Left colon (tissue), 2 donors: Measurements from ENCODE around the gene ARHGAP10. TPM values are rescaled to one million over a fixed set of nuclear protein-coding genes. Genes with fewer than 3 reads are reported as not detected.
"Not testable (repeated sequence)": the region's sequence is repeated elsewhere in the genome, so short reads cannot be mapped to it uniquely, and the experiment has no call there.

Experiments
- ATAC-seq: fragments of 200-7000 bp; cut with Tn5 transposase; one replicate; pipeline ENCODE4 v1.9.1; 2020; ENCODE audit warnings: mild to moderate bottlenecking, moderate library complexity
- DNase-seq, 2 donors: peaks; one replicate each; pipeline ENCODE4 v3.0.0-alpha.2; 2020
- intact Hi-C, 2 donors: fragments of 100-400 bp; cut with DNase I in 1 of 2; cut with micrococcal nuclease in 1 of 2; formaldehyde crosslinking; loops; one replicate each; pipeline versions ENCODE4 v1.11.2 to v1.14.0; 2022; cut with DNase I, micrococcal nuclease
- total RNA-seq, 2 donors: library from RNA; stranded (reverse); fragmentation: NEBNext Ultra II Directional; extraction: Animal tissue kit (Norgen Biotek cat#: 25700); gene quantifications; one replicate each; pipeline ENCODE4 v1.2.1, GENCODE V29; 2021
- donor health status: DM: no; HTN: no; CAD: no.
- donor health status: DM: yes; HTN: yes; CAD: no.

Gene ARHGAP10
- total RNA-seq, 2 donors from 2014 or later, result 3.7 to 14.5 TPM

GRCh38 chr4:147786031-147786430 lies 54.1 kb downstream of the ARHGAP10 start:
- no peak for ATAC-seq
- intact Hi-C loops, result no loop called here
- DNase-seq, result no peak

GRCh38 chr4:147786531-147786930 lies 54.6 kb downstream of the ARHGAP10 start:
- intact Hi-C loops, result no loop called here
- ATAC-seq, result no peak
- no peak for DNase-seq

GRCh38 chr4:147787204-147787603 lies 55.3 kb downstream of the ARHGAP10 start:
- intact Hi-C loops, result no loop called here
- DNase-seq (no peak), ATAC-seq (no peak)

DNA sequence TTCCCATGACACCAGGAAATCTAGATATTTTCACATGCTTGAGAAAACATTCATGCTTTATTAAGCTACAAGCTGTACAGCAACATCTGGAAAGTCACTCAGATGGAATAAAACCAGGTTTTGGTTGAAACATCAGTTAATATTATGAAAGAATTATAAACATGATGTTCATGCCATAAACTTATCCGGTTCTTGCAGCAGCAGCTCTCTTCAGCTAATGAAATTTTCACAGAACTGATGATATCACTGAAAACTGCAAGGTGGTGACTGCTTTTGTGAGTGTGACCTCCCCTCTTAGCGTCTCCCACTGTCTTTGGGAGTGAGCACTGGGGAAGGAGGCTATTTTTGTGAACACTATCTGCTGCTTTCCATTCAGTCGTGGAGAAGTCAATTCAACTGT lies 56.9 kb downstream of the ARHGAP10 start:
- intact Hi-C loops, result no loop called here
- no peak for DNase-seq
- no peak for ATAC-seq

DNA sequence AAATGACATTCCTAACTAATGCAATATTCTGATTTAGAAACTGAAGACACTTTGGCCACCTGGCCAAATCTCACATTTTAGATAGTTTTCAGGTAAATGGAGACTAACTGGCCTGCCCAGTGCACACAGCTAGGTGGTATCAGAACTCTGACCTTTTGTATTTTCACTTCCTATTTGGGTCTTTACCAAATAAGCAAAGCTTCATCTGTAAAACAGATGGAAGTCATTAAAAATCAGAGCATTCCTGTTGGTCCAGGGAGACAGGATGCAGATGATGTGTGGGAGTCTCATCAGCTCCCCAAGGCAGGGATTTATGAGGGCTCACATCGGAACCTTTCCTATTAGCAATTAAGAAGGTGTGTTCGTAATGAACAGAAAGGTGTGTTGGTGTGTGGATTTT lies 57.7 kb downstream of the ARHGAP10 start:
- ATAC-seq (no peak), DNase-seq (no peak)
- intact Hi-C loops, result no loop called here

DNA sequence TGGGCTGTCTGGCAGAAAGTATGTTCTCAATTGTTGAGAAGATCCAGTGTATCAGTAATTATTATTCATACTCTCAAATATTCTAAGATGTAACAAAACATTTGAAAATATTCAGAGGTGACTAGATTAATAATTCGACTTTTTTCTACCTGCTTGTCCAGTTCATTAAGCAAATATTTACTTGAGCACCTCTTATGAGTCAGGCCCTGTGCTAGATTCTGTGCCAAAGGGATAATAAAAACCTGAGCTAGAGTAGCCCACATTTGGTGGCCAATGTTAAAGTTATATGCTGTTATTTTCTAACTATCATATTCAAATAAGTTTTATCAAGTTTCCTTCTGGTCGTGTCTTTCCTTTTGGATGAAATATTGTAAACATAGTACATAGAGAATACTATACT lies 58.5 kb downstream of the ARHGAP10 start:
- intact Hi-C loops, result no loop called here
- DNase-seq, result no peak
- ATAC-seq, result no peak

DNA sequence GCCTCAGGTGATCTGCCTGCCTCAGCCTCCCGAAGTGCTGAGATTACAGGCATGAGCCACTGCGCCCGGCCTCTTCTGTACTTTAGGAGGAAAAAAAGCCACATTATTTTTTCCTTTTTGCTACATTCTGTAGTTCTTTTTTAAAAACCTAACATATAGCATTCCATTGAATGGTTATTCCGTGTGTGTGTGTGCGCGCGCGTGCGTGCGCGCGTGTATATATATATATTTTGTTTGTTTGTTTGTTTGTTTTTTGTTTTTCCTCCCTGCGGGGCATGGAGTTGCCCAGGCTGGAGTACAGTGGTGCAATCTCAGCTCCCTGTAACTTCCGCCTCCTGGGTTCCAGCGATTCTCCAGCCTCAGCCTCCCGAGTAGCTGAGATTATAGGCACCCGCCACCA lies 59.5 kb downstream of the ARHGAP10 start:
- ATAC-seq, result no peak
- intact Hi-C loops, result no loop called here
- no peak for DNase-seq

- intact Hi-C loops, result no loop called here
- DNase-seq (no peak), ATAC-seq (no peak)
Observed at GRCh38 chr4:147791865-147792264, 60.0 kb downstream of the ARHGAP10 start.

DNA sequence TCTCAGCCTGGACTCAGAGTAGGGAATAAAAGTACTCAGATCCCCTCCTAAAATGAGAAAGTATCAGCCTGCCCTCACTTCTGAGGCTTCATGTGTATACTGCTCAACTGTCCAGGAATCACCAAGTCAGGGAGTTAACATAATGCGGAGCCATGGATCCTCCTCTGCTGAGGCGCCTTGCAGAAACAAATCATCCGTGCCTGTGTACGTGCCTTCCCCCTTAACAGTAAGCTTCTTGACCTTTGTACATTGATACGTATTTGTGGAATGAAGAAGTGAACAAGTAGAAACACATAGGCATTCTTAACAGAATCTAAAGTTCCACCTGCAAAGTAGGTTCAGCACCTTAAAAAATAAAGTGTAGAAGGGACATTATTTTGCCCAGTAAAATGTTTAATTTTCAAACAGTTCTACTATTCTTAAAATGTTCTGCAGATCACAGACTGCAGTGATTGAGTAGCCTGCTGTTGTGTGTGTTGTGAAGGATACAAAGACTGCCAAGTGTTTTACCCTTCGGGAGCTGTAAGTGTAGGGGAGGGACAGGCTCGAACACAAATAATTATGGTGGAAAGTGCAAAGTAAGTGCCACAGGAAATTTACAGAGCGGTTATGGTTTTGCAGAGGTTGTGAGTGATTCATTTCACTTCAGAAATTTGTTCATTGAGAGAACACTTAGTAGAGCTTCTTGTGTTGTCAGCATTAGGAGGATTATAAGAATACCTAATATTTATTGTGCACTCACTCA lies 61.9 kb downstream of the ARHGAP10 start:
- DNase-seq (no peak), ATAC-seq (no peak)
- intact Hi-C loops, result no loop called here

DNA sequence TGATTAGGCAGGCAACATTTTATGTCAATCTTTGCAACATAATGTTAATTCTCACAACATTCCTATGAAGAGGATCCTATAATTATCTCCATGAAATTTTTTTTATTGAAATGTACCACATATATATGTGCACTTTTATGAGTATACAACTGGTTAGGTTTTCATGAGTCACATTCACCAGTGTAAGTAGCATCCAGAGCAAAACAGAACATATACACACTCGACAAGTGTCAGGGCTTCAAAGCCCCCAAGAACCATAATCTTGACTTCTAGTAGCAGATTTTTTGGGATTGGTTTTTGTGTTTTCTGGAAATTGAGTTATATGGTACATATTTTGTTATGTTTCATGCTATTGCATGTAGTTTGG lies 62.4 kb downstream of the ARHGAP10 start:
- ATAC-seq, result no peak
- intact Hi-C loops, result no loop called here
- no peak for DNase-seq

DNA sequence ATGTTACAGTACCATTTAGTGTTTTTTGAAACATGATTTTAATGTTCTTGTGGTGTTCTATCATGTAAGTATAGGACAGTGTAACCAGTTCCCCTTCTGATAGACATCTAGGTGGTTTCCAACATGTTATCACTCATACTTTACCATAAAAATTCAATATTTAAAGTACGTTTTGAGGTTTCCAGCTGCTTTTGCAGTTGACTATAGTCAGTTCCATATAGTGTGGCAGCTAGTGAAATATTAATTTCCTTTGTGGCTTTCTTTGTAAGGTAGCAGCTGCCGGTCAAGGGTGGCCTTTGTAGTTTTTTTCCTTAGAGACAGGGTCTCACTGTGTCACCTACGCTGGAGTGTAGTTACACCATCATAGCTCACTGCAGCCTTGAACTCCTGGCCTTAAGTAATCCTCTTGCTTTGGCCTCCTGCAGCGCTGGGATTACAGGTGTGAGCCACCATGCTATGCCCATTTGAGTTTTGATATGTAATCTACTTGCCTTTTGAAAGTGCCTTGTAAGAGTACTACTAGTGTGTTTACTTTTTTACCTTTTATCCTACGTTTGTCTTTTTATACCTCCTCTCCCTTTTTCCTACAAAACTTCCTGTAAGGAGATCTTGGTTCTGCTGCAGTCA lies 63.0 kb downstream of the ARHGAP10 start:
- DNase-seq (no peak), ATAC-seq (no peak)
- intact Hi-C loops, result no loop called here

- DNase-seq, ATAC-seq, intact Hi-C loops: not testable (repeated sequence)
Observed at GRCh38 chr4:147799057-147799456, 67.2 kb downstream of the ARHGAP10 start.

- intact Hi-C loops, result no loop called here
- no peak for ATAC-seq
- no peak for DNase-seq
Observed at GRCh38 chr4:147799986-147800555, 68.2 kb downstream of the ARHGAP10 start.

DNA sequence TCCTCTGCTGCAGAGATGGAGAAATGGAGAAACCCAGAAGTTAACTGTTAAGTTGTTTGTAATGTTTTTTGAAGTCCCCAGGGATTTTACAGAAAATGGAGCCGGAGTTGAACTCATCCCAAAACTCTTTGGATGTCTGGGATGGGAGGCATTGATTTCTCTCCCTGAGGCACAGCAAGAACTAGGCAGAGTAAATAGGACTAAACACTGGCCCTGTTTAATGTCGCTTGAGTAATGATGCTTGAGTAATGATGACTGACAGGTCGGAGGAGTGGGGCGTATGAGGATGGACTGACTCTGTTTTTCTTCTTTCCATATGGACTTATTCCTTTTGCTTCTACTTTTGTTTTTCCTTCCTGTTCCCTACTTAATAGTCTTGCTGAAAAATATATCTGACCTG lies 69.9 kb downstream of the ARHGAP10 start:
- no peak for ATAC-seq
- intact Hi-C loops, result no loop called here

GRCh38 chr4:147802346-147802745 lies 70.5 kb downstream of the ARHGAP10 start:
- intact Hi-C loops, result no loop called here
- DNase-seq (no peak), ATAC-seq (no peak)

More for the DNA sequence above, 69.9 kb downstream of the ARHGAP10 start:
- no peak for DNase-seq

GRCh38 chr4:147805946-147806345 lies 74.1 kb downstream of the ARHGAP10 start:
- intact Hi-C loops, result no loop called here
- DNase-seq (no peak), ATAC-seq (no peak)

DNA sequence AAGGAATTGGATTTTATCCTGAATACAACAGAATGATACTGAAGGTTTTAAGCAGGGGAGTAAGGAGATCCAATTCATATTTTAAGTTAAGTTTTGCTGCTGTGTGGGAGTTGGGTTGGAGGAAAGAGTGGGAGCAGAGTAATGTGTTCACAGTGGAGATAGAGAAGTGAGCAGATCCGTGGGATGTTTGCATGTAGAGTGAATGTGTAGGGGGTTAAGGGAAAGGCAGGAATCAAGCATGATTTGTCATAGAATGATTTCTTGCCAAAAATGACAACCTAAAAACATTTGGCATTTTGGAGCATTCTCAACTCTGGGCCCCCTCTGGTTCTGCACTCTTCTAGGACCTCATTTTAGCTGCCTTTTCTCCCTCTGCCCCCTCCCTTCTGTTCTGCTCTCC lies 76.6 kb downstream of the ARHGAP10 start:
- intact Hi-C loops, result no loop called here
- DNase-seq (no peak), ATAC-seq (no peak)

DNA sequence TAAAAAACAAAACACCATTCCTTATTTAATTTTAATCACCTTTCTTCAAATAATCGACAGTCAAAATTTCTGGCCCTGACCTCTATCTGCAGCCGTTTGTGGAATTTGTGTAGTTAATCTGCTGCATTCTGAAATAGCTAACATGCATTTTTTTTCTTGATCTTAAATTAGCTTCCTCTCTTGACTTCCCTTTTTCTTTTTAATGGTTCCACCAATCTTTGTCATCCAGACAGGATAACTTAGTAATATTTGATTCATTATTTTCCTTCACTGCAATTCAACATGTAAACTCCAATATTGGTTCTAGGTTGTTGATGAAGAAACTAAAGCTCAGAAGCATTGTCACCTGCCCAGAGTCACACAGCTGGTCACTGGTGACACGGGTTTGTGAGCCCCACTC lies 77.3 kb downstream of the ARHGAP10 start:
- ATAC-seq (no peak), DNase-seq (no peak)
- intact Hi-C loops, result no loop called here

- intact Hi-C loops, result no loop called here
- ATAC-seq (no peak), DNase-seq (no peak)
Observed at GRCh38 chr4:147811878-147812277, 80.0 kb downstream of the ARHGAP10 start.

DNA sequence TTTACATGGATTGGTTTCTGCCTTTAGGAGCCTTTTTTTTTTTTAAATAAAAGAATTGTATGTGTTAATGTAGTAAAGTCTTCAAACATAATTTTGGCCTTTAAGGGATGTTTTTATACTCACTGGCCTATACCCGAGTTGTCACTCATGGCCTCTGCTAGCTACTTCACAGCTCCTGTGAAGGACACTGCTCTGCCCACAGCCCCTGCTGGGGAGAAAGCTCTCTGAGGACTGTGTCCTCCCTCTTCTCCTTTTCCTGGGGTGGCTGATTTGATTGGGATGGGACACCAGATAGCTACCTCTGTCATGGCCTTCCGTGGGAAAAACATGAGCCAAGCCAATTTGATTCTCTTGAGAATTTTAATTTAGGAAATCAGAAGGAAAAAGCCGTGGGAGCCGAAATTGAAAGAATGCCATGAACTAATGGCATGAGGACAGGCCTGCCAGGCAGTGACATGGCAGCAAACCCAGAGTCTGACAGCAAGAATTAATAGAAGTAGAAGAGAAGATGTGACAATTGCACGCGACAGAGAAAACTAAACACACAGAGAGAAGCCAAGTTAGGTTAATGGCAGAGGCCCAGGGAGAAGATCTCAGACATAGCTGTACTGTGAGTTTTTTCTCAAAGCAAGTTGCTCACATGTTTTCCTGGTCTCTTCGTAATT lies 81.4 kb downstream of the ARHGAP10 start:
- intact Hi-C loops, result no loop called here
- DNase-seq, result no peak
- no peak for ATAC-seq
